GM12864 (cell line): ENCODE results near the gene GRIFIN.

Experiments
- DNase-seq: peaks from one replicate; pipeline ENCODE4 v3.0.0-alpha.2; 2011; ENCODE audit warnings: low read depth
- H3K4me3 ChIP-seq: 2 replicates; pipeline ENCODE4 v1.5.1; 2011; ENCODE audit warnings: mild to moderate bottlenecking, low read depth, low read length, control low read depth
- CTCF ChIP-seq: IDR thresholded peaks from 2 replicates; pipeline ENCODE4 v1.5.1; 2011; ENCODE audit warnings: low read depth, mild to moderate bottlenecking, moderate library complexity, low read length, control low read depth, inconsistent platforms; ENCODE audit errors: missing control alignments

The GRIFIN gene

GRCh38 chr7:2484868-2485267 lies 8.7 kb upstream of the GRIFIN start:
- no peak for TF ChIP-seq CTCF
- no peak for DNase-seq
- no peak overlapping the region for H3K4me3 ChIP-seq

- no peak for TF ChIP-seq CTCF
- H3K4me3 ChIP-seq: no peak overlapping the region
- no peak for DNase-seq
Observed at GRCh38 chr7:2483494-2483893, 7.3 kb upstream of the GRIFIN start.

- TF ChIP-seq CTCF: peak; percentile 17
- no peak overlapping the region for H3K4me3 ChIP-seq
- DNase-seq: no peak
Observed at GRCh38 chr7:2482725-2483451, 6.7 kb upstream of the GRIFIN start.

- no peak for DNase-seq
- H3K4me3 ChIP-seq: no peak overlapping the region
- no peak for TF ChIP-seq CTCF
Observed at GRCh38 chr7:2481195-2481594, 5.0 kb upstream of the GRIFIN start.

- no peak overlapping the region for H3K4me3 ChIP-seq
- no peak for TF ChIP-seq CTCF
- no peak for DNase-seq
Observed at GRCh38 chr7:2480070-2480408, 3.8 kb upstream of the GRIFIN start.

GRCh38 chr7:2479276-2480069 lies 3.3 kb upstream of the GRIFIN start:
- TF ChIP-seq CTCF: no peak
- no peak overlapping the region for H3K4me3 ChIP-seq
- no peak for DNase-seq

GRCh38 chr7:2478800-2479199 lies 2.6 kb upstream of the GRIFIN start:
- H3K4me3 ChIP-seq: no peak overlapping the region
- no peak for DNase-seq
- TF ChIP-seq CTCF: no peak
